ENCODE measurements around the gene IMPG2. TPM values are rescaled to one million over a fixed set of nuclear protein-coding genes. Genes with fewer than 3 reads are reported as not detected.

The IMPG2 gene
- total and polyA plus RNA-seq, 8 donors, result under 0.01 to 2.3 (median 0.36) TPM; not detected in 2

DNA sequence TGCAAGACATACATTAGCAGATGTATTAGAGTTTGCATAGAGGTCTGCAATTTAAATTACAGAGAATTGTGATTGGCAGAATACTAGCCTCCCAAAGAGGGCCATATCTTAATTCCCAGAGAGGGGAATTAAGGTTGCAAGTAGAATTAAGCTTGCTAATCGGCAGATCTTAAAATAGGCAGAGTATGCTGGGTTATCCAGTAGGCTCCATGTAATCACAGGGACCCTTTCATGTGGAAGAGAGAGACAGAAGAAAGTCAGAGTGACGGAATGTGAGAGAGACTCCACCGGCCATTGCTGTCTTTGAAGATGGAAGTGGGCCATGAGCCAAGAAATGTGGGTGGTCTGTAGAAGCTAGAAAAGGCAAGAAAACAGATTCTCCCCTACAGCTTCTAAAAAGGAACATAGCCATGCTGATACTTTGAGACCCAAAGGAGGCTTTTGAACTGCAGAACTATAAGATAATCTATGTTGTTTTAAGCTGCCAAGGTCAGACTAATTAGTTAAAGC is 38.8 kb downstream of the IMPG2 start:
- DNase-seq, result peak in 1 of 2 donors; percentile 49
- TF ChIP-seq POLR2AphosphoS5 (IDR thresholded peaks at IDR 0.05) (no peak), POLR2A (IDR thresholded peaks at IDR 0.05) (no peak), EP300 (IDR thresholded peaks at IDR 0.05) (no peak)
- TF ChIP-seq, protein P1, sequence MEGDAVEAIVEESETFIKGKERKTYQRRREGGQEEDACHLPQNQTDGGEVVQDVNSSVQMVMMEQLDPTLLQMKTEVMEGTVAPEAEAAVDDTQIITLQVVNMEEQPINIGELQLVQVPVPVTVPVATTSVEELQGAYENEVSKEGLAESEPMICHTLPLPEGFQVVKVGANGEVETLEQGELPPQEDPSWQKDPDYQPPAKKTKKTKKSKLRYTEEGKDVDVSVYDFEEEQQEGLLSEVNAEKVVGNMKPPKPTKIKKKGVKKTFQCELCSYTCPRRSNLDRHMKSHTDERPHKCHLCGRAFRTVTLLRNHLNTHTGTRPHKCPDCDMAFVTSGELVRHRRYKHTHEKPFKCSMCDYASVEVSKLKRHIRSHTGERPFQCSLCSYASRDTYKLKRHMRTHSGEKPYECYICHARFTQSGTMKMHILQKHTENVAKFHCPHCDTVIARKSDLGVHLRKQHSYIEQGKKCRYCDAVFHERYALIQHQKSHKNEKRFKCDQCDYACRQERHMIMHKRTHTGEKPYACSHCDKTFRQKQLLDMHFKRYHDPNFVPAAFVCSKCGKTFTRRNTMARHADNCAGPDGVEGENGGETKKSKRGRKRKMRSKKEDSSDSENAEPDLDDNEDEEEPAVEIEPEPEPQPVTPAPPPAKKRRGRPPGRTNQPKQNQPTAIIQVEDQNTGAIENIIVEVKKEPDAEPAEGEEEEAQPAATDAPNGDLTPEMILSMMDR (IDR thresholded peaks at IDR 0.05), result no peak
- H3K9me3 ChIP-seq, result no peaks in the 10 kb centered on the region
- H3K27ac ChIP-seq, result no peak overlapping the region
- WGBS, 5 donors, result 65 to 85% (median 80%) methylated on average over 3 of the region's 3 CpGs
- no peak overlapping the region for H3K4me3 ChIP-seq
- H3K4me1 ChIP-seq, result no peaks in the 10 kb centered on the region
- intact Hi-C loops (cut with DNase I; ENCODE audit: low total_unique reads), result no loop called here
- no peaks in the 10 kb centered on the region for H3K36me3 ChIP-seq
- H3K27me3 ChIP-seq, result no peaks in the 10 kb centered on the region

DNA sequence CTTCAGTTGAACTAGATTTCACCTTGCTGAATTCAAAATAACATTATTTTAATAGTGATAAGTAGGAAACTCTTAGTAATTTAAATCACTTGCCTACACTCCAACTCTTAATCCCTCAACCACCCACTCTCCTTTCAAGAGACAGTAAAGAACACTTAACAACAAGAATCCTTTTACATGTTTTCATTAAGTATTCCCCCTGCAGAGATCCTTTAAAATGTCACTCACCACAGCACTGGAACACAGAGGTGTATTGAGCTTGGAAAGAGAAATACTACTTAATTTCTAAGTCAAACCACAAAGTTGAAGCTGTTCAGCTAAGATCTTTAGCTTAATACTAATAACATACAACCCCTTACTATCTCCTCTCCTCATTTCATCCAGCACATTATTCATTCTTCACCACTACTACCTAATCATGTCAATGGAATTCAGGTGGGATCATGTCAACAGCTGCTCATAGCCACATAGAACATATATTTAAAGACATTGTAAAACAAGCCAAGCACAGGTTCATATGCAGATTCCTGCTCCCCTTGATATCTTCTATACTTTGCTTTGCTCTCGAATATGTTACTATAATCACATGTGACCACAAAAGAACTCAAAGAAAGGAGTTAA is 40.5 kb downstream of the IMPG2 start:
- no peak overlapping the region for H3K27ac ChIP-seq
- H3K9me3 ChIP-seq, result no peaks in the 10 kb centered on the region
- no peaks in the 10 kb centered on the region for H3K36me3 ChIP-seq
- intact Hi-C loops (cut with DNase I; ENCODE audit: low total_unique reads), result no loop called here
- H3K27me3 ChIP-seq, result no peaks in the 10 kb centered on the region
- DNase-seq, result no peak
- no peak overlapping the region for H3K4me3 ChIP-seq
- 72 to 88% (median 80%) methylated on average over 1 of the region's 1 CpG for WGBS, 5 donors
- TF ChIP-seq, protein P1 (IDR thresholded peaks at IDR 0.05), result no peak
- TF ChIP-seq EP300 (IDR thresholded peaks at IDR 0.05) (no peak), POLR2A (IDR thresholded peaks at IDR 0.05) (no peak), POLR2AphosphoS5 (IDR thresholded peaks at IDR 0.05) (no peak)
- H3K4me1 ChIP-seq, result no peaks in the 10 kb centered on the region

DNA sequence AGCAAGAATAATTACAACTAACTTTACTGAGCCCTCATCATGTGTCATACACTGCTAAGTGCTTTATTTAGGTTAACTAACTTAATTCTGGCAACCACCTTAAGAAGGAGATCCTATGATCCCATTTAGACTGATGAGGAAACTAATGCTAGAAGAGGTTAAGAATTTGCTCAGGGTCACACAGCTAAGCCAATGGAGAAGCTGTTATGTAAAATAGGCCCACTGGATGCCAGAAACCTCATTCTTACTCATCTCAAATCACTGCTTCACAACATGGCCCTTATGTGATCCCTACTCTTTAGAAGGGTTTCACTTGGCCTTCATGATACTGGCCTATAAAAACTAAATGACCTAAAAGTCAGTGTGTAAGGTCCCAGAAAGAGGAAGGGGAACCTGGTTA is 41.2 kb downstream of the IMPG2 start:
- Histone ChIP-seq H3K4me3 (no peak overlapping the region), H3K36me3 (no peaks in the 10 kb centered on the region), H3K27me3 (no peaks in the 10 kb centered on the region), H3K4me1 (no peaks in the 10 kb centered on the region), H3K27ac (no peak overlapping the region), H3K9me3 (no peaks in the 10 kb centered on the region)
- TF ChIP-seq POLR2A (IDR thresholded peaks at IDR 0.05), result no peak
- no peak for TF ChIP-seq EP300 (IDR thresholded peaks at IDR 0.05)
- TF ChIP-seq, protein P1 (IDR thresholded peaks at IDR 0.05), result no peak
- no peak for TF ChIP-seq POLR2AphosphoS5 (IDR thresholded peaks at IDR 0.05)
- DNase-seq, result no peak
- intact Hi-C loops (cut with DNase I; ENCODE audit: low total_unique reads), result no loop called here

DNA sequence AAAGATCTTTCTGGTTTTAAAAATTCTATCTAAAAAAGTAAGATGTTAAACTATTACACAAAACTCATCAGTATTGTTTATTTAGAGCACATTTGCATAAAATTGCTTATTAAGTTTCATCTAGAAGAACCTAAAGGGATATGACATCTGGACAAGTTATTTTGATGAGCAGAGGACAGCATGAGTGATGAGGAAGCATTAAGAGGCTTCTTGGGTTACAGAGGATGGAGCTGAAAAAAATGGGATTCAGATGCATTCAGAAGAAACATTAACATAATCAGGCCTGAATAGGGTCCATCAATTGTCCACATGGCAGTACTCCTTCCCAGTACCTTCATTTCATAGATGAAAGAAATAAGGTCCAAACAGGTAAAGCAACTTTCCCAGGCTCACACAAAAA is 41.6 kb downstream of the IMPG2 start:
- TF ChIP-seq EP300 (IDR thresholded peaks at IDR 0.05) (no peak), POLR2A (IDR thresholded peaks at IDR 0.05) (no peak), POLR2AphosphoS5 (IDR thresholded peaks at IDR 0.05) (no peak)
- TF ChIP-seq, protein P1 (IDR thresholded peaks at IDR 0.05), result no peak
- Histone ChIP-seq H3K27me3 (no peaks in the 10 kb centered on the region), H3K4me1 (no peaks in the 10 kb centered on the region), H3K36me3 (no peaks in the 10 kb centered on the region), H3K27ac (no peak overlapping the region), H3K4me3 (no peak overlapping the region), H3K9me3 (no peaks in the 10 kb centered on the region)
- DNase-seq, result no peak
- intact Hi-C loops (cut with DNase I; ENCODE audit: low total_unique reads), result no loop called here
